HL-60 (cell line): Measurements from ENCODE around the gene COMMD3.

ENCODE experiments used
- DNase-seq, 2 experiments: peaks; one replicate each; pipeline ENCODE4 v3.0.0-alpha.2; 2010 to 2020; ENCODE audit warnings: low read depth in 1 of 2, low spot score in 1 of 2
- H3K27ac ChIP-seq: fragments of 250-450 bp; sonication (Bioruptor Pico); replicated peaks from 2 replicates; pipeline ENCODE4 v1.5.1; 2020; ENCODE audit warnings: mild to moderate bottlenecking, moderate library complexity
- H3K27me3 ChIP-seq: fragments of 250-450 bp; sonication (Bioruptor Pico); 2 replicates; pipeline ENCODE4 v1.5.1; 2021; ENCODE audit warnings: mild to moderate bottlenecking, moderate library complexity; ENCODE audit not compliant: insufficient read depth, poor library complexity, severe bottlenecking
- H3K4me3 ChIP-seq: replicated peaks from 2 replicates; pipeline ENCODE4 v1.5.1; 2011; ENCODE audit warnings: mild to moderate bottlenecking, control low read depth, low read length; ENCODE audit not compliant: insufficient read depth
- CTCF ChIP-seq: IDR thresholded peaks from one replicate; pipeline ENCODE4 v1.5.1; 2011; ENCODE audit warnings: low read length, control low read depth, inconsistent platforms; ENCODE audit not compliant: insufficient read depth
- GABPA ChIP-seq: IDR thresholded peaks from 2 replicates; pipeline ENCODE4 v1.6.1; 2012; ENCODE audit warnings: low read depth
- POLR2AphosphoS5 ChIP-seq: IDR thresholded peaks from 2 replicates; pipeline ENCODE4 v1.6.1; 2012; ENCODE audit warnings: low read depth
- REST ChIP-seq: IDR thresholded peaks from 2 replicates; pipeline ENCODE4 v1.6.1; 2012; ENCODE audit warnings: low read depth; ENCODE audit not compliant: insufficient replicate concordance
- SPI1 ChIP-seq: IDR thresholded peaks from 2 replicates; pipeline ENCODE4 v1.6.1; 2012; ENCODE audit warnings: low read depth, mild to moderate bottlenecking, borderline replicate concordance

The COMMD3 gene

GRCh38 chr10:22278441-22278782, 37.8 kb upstream of the COMMD3 start:
- Histone ChIP-seq H3K27me3 (no peaks in the 10 kb centered on the region), H3K4me3 (no peak overlapping the region), H3K27ac (no peak overlapping the region)
- TF ChIP-seq GABPA (no peak), REST (no peak), POLR2AphosphoS5 (no peak), CTCF (no peak), SPI1 (no peak)
- no peak for DNase-seq

GRCh38 chr10:22280078-22280477, 36.1 kb upstream of the COMMD3 start:
- Histone ChIP-seq H3K27me3 (no peaks in the 10 kb centered on the region), H3K4me3 (no peak overlapping the region), H3K27ac (no peak overlapping the region)
- DNase-seq: no peak
- TF ChIP-seq GABPA (no peak), CTCF (no peak), POLR2AphosphoS5 (no peak), SPI1 (no peak), REST (no peak)

GRCh38 chr10:22285130-22285529, 31.1 kb upstream of the COMMD3 start:
- no peak overlapping the region for H3K4me3 ChIP-seq
- no peak for DNase-seq
- no peaks in the 10 kb centered on the region for H3K27me3 ChIP-seq
- TF ChIP-seq SPI1 (no peak), GABPA (no peak), REST (no peak), CTCF (no peak), POLR2AphosphoS5 (no peak)
- no peak overlapping the region for H3K27ac ChIP-seq
